Bronchial epithelial cell (primary cell): ENCODE measurements around the gene CAPZB. TPM values are rescaled to one million over a fixed set of nuclear protein-coding genes. Genes with fewer than 3 reads are reported as not detected.

Experiments used
- DNase-seq: peaks from one replicate; pipeline ENCODE4 v3.0.0-alpha.2; 2010; ENCODE audit warnings: low read depth
- FAIRE-seq: peaks from 2 replicates; lab custom pipeline; 2011; peaks lifted over from hg19 to GRCh38; lab: Jason Lieb, UNC
- H3K27me3 ChIP-seq: 2 replicates; pipeline ENCODE4 v1.5.1; 2011; ENCODE audit warnings: low read length; ENCODE audit not compliant: control insufficient read depth, insufficient read depth
- H3K36me3 ChIP-seq: 2 replicates; pipeline ENCODE4 v1.5.1; 2011; ENCODE audit warnings: low read length; ENCODE audit not compliant: control insufficient read depth, insufficient read depth
- H3K4me3 ChIP-seq: 2 replicates; pipeline ENCODE4 v1.5.1; 2011; ENCODE audit warnings: mild to moderate bottlenecking, low read depth, low read length, control low read depth
- CTCF ChIP-seq: IDR thresholded peaks from 2 replicates; pipeline ENCODE4 v1.5.1; 2011; ENCODE audit warnings: mild to moderate bottlenecking, moderate library complexity, low read length, control low read depth, inconsistent platforms; ENCODE audit not compliant: insufficient read depth, severe bottlenecking
- total RNA-seq: library from RNA; depleted of rRNA; stranded (reverse); fragments of >200 nt; gene quantifications from 2 replicates; pipeline ENCODE4 v1.2.1, GENCODE V29; 2014

Gene CAPZB
- total RNA-seq, 1 donor from 2014 or later = 73.5 TPM

GRCh38 chr1:19372602-19373001 is 112.7 kb downstream of the CAPZB start:
- H3K27me3 ChIP-seq = no peaks in the 10 kb centered on the region
- no peak overlapping the region for H3K4me3 ChIP-seq
- peaks cover 5% of the 10 kb centered on the region for H3K36me3 ChIP-seq
- no peak for TF ChIP-seq CTCF
- DNase-seq = no peak
- no peak for FAIRE-seq

- H3K27me3 ChIP-seq = no peaks in the 10 kb centered on the region
- TF ChIP-seq CTCF = no peak
- no peak overlapping the region for H3K4me3 ChIP-seq
- peaks cover 4% of the 10 kb centered on the region for H3K36me3 ChIP-seq
- FAIRE-seq (no peak), DNase-seq (no peak)
Measured at GRCh38 chr1:19372136-19372514, 113.2 kb downstream of the CAPZB start.

- no peak for TF ChIP-seq CTCF
- Histone ChIP-seq H3K27me3 (no peaks in the 10 kb centered on the region), H3K4me3 (no peak overlapping the region), H3K36me3 (peaks cover 4% of the 10 kb centered on the region)
- FAIRE-seq (no peak), DNase-seq (no peak)
Measured at GRCh38 chr1:19371226-19372135, 113.9 kb downstream of the CAPZB start.

GRCh38 chr1:19370453-19371170 is 114.7 kb downstream of the CAPZB start:
- Histone ChIP-seq H3K27me3 (no peaks in the 10 kb centered on the region), H3K36me3 (peaks cover 4% of the 10 kb centered on the region), H3K4me3 (no peak overlapping the region)
- FAIRE-seq (peak; percentile 77), DNase-seq (no peak)
- TF ChIP-seq CTCF = no peak

- no peak for TF ChIP-seq CTCF
- DNase-seq = no peak
- FAIRE-seq = peak; percentile 36
Measured at GRCh38 chr1:19369396-19370090, 115.8 kb downstream of the CAPZB start.

More at GRCh38 chr1:19369396-19370090, 115.8 kb downstream of the CAPZB start:
- Histone ChIP-seq H3K36me3 (peaks cover 2% of the 10 kb centered on the region), H3K27me3 (no peaks in the 10 kb centered on the region), H3K4me3 (no peak overlapping the region)
